OCI-LY7 (cell line): Measurements from ENCODE around the gene EXD2. TPM values are rescaled to one million over a fixed set of nuclear protein-coding genes. Genes with fewer than 3 reads are reported as not detected.

ENCODE experiments used
- BruUV-seq: library from RNA; stranded (reverse); fragments of 400-500 nt; replicated peaks from 2 replicates; lab custom pipeline; 2021; lab: Mats Ljungman, UMichigan
- CTCF ChIA-PET: fragments of 300-600 bp; sonication (Branson Sonifier 250); formaldehyde crosslinking; loops from one replicate; lab custom pipeline; 2022; ENCODE audit warnings: antibody characterized with exemption; ENCODE audit not compliant: unreplicated experiment; lab: Charles Lee
- POLR2A ChIA-PET: fragments of 300-600 bp; sonication (Branson Sonifier 250); formaldehyde crosslinking; loops from one replicate; lab custom pipeline; 2022; ENCODE audit warnings: antibody characterized with exemption; lab: Charles Lee
- DNase-seq: peaks from one replicate; pipeline ENCODE4 v3.0.0-alpha.2; 2015; ENCODE audit warnings: low spot score
- H2AFZ ChIP-seq: fragments of 200-600 bp; sonication (generic), shearing (Covaris generic); 2 replicates; pipeline ENCODE4 v1.6.1; 2014; ENCODE audit warnings: mild to moderate bottlenecking, antibody characterized with exemption, low read length, moderate library complexity
- H3K27ac ChIP-seq: fragments of 200-600 bp; sonication (generic); 2 replicates; pipeline ENCODE4 v1.5.1; 2014; ENCODE audit warnings: mixed run types, low read depth, mild to moderate bottlenecking, moderate library complexity, low read length, inconsistent platforms; ENCODE audit not compliant: poor library complexity, severe bottlenecking
- H3K36me3 ChIP-seq: fragments of 200-600 bp; sonication (generic); 2 replicates; pipeline ENCODE4 v1.6.1; 2014; ENCODE audit warnings: mild to moderate bottlenecking, antibody characterized with exemption, low read length, moderate library complexity, mixed read lengths; ENCODE audit not compliant: insufficient read depth
- H3K4me1 ChIP-seq: fragments of 200-600 bp; sonication (generic); 2 replicates; pipeline ENCODE4 v1.5.1; 2014; ENCODE audit warnings: mild to moderate bottlenecking, low read length; ENCODE audit not compliant: insufficient read depth, poor library complexity, severe bottlenecking
- H3K4me2 ChIP-seq: fragments of 200-600 bp; sonication (generic); 2 replicates; pipeline ENCODE4 v1.6.1; 2014; ENCODE audit warnings: mild to moderate bottlenecking, low read length
- H3K4me3 ChIP-seq: fragments of 200-600 bp; sonication (generic); 2 replicates; pipeline ENCODE4 v1.5.1; 2014; ENCODE audit warnings: mild to moderate bottlenecking, low read depth, low read length; ENCODE audit not compliant: poor library complexity, severe bottlenecking
- H3K79me2 ChIP-seq: fragments of 200-600 bp; sonication (generic); 2 replicates; pipeline ENCODE4 v1.6.1; 2016; ENCODE audit warnings: low read depth, mild to moderate bottlenecking, low read length, moderate library complexity, mixed read lengths; ENCODE audit not compliant: insufficient read depth
- H3K9me2 ChIP-seq: fragments of 200-600 bp; sonication (generic); 2 replicates; pipeline ENCODE4 v1.6.1; 2016; ENCODE audit warnings: mild to moderate bottlenecking, low read length, mixed read lengths; ENCODE audit not compliant: insufficient read depth
- H3K9me3 ChIP-seq: fragments of 200-600 bp; sonication (generic); 2 replicates; pipeline ENCODE4 v1.6.1; 2014; ENCODE audit warnings: mild to moderate bottlenecking, mixed run types, low read length, mixed read lengths
- H4K20me1 ChIP-seq: fragments of 200-600 bp; sonication (generic); 2 replicates; pipeline ENCODE4 v1.6.1; 2014; ENCODE audit warnings: mild to moderate bottlenecking, antibody characterized with exemption, low read length, moderate library complexity, mixed read lengths; ENCODE audit not compliant: insufficient read depth
- EZH2phosphoT487 ChIP-seq: fragments of 200-600 bp; sonication (generic); IDR thresholded peaks from 2 replicates; pipeline ENCODE4 v1.6.1; 2018; ENCODE audit warnings: low read depth, borderline replicate concordance, mild to moderate bottlenecking, mixed run types, antibody characterized with exemption, low read length, moderate library complexity, mixed read lengths
- intact Hi-C: fragments of 100-400 bp; cut with micrococcal nuclease; formaldehyde crosslinking; loops from one replicate; pipeline ENCODE4 v1.10.0; 2022; ENCODE audit not compliant: unreplicated experiment
- total RNA-seq, 2 experiments: library from RNA; depleted of rRNA in 1 of 2; stranded (reverse); fragments of >200 nt in 1 of 2; shearing (Covaris generic) in 1 of 2; gene quantifications; 2 replicates each; pipeline ENCODE4 v1.2.3, GENCODE V29; 2014 to 2022
- TF ChIP-seq, protein P1 (sequence below): fragments of 200-600 bp; sonication (generic); conservative IDR thresholded peaks from 2 replicates; pipeline ENCODE4 v1.5.1; 2014; ENCODE audit warnings: mild to moderate bottlenecking, antibody characterized with exemption, low read length, moderate library complexity, mixed read lengths

Gene EXD2
- total RNA-seq, 2 experiments from 2014 or later, result 2.7 to 8.4 TPM

DNA sequence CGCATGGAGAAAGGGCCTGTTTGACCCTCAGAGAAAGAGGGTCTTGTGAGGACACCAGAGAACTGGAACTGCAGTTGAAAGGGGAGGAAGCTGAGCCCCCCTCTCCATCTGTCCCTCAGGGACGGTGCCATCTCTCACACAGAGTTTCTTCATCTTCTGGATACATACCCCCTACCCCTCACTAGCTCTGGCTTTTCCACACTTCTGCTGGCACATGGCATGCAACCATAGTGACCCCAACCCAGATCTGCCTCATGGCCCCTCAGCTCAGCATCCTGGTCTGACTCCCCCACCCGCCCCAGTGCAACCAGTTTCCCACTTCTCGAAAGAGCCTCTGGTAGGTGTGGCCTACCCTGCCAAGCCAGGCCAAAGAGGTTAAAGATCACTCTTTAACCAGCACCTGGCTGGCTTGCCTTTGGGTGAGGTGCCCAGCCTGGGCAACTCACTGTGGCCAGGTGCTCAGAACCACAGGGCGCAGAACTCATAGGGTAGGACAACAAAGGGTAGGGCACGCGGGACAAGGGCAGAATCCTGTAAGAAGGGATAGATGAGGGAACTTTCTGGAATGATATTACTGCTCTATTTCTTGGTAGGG lies 94.5 kb downstream of the EXD2 start:
- DNase-seq, result no peak
- BruUV-seq, result no TSS peak
- no peak for TF ChIP-seq EZH2phosphoT487
- TF ChIP-seq, protein P1, sequence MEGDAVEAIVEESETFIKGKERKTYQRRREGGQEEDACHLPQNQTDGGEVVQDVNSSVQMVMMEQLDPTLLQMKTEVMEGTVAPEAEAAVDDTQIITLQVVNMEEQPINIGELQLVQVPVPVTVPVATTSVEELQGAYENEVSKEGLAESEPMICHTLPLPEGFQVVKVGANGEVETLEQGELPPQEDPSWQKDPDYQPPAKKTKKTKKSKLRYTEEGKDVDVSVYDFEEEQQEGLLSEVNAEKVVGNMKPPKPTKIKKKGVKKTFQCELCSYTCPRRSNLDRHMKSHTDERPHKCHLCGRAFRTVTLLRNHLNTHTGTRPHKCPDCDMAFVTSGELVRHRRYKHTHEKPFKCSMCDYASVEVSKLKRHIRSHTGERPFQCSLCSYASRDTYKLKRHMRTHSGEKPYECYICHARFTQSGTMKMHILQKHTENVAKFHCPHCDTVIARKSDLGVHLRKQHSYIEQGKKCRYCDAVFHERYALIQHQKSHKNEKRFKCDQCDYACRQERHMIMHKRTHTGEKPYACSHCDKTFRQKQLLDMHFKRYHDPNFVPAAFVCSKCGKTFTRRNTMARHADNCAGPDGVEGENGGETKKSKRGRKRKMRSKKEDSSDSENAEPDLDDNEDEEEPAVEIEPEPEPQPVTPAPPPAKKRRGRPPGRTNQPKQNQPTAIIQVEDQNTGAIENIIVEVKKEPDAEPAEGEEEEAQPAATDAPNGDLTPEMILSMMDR, result no peak
- Histone ChIP-seq H3K27ac (no peak overlapping the region), H3K79me2 (no peaks in the 10 kb centered on the region), H4K20me1 (no peaks in the 10 kb centered on the region), H3K9me2 (no peaks in the 10 kb centered on the region), H3K4me3 (no peak overlapping the region), H3K4me1 (no peaks in the 10 kb centered on the region), H3K4me2 (no peak overlapping the region), H3K36me3 (no peaks in the 10 kb centered on the region), H2AFZ (no peak overlapping the region), H3K9me3 (no peaks in the 10 kb centered on the region)
- ChIA-PET POLR2A (no interaction called here), CTCF (no interaction called here)
- intact Hi-C loops, result no loop called here

DNA sequence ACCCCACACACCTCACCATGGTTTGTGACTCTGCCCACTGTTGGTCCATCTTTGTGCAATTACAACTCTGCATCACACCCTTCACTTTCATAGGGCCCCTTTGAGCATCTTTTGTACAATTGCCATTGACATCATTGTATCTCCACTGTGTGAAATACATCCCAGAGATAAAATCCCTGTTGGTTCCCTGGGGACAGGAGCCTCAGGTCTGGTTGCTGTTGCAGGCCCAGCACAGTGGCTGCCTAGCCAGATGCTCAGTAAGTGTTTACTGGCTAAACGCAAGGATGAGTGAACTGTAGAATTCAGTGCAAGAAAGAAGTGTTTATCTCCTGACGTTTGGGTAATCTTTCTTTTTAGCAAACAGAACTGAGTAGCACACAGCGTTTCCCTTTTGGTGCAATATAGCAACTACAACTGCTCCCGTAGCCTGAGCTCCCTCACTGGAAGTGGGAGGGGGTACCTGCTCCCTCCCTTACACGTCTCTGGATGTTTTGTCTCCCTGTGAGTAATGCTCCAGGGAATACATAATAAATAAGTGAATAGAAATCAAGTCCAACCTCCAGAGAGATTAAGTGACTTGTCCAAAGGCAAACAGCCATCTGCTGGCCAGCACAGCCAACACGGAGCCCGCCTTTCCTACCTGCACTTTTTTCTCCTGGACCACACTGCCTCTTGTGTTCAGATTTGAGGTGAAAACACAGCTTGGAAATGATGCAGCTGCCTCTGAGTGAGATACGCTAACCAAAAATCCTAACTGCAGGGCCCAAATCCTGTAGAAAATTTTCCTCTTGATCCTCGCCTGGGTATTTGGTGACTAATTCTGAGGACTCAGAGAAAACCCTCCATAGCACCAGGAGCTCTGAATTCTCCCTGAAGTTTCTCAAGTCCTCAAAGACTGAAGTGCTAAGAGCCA lies 96.1 kb downstream of the EXD2 start:
- POLR2A ChIA-PET, result no interaction called here
- H3K36me3 ChIP-seq, result no peaks in the 10 kb centered on the region
- H3K4me2 ChIP-seq, result no peak overlapping the region
- no peaks in the 10 kb centered on the region for H3K79me2 ChIP-seq
- no peaks in the 10 kb centered on the region for H3K9me3 ChIP-seq
- no peaks in the 10 kb centered on the region for H4K20me1 ChIP-seq
- H3K9me2 ChIP-seq, result no peaks in the 10 kb centered on the region
- no peak for TF ChIP-seq EZH2phosphoT487
- TF ChIP-seq, protein P1, result peak; percentile 48
- no peaks in the 10 kb centered on the region for H3K4me1 ChIP-seq
- no TSS peak for BruUV-seq
- H3K4me3 ChIP-seq, result no peak overlapping the region
- H2AFZ ChIP-seq, result no peak overlapping the region
- no peak overlapping the region for H3K27ac ChIP-seq
- intact Hi-C loops, result no loop called here
- CTCF ChIA-PET, result interaction anchor here (0.9 kb wide), 1 partner anchor 11 kb away, joined by 4 read pairs; no protein-coding TSS in a partner anchor
- DNase-seq, result no peak
